Endometrial microvascular endothelial cells (primary cell): Measurements from ENCODE around the gene TSC22D1. TPM values are rescaled to one million over a fixed set of nuclear protein-coding genes. Genes with fewer than 3 reads are reported as not detected.
"Not testable (repeated sequence)": the region's sequence is repeated elsewhere in the genome, so short reads cannot be mapped to it uniquely, and the experiment has no call there.

Experiments
- in situ Hi-C: cut with HindIII; loops from 2 replicates; pipeline ENCODE4 v1.10.0; 2017; ENCODE audit warnings: low sequenced_read_pairs, low pct_unique_long_range_greater_than_20kb; ENCODE audit errors: inconsistent ontology term
- total RNA-seq: library from RNA; depleted of rRNA; stranded (reverse); fragments of >200 nt; gene quantifications from one replicate; pipeline ENCODE4 v1.2.3, GENCODE V29; 2015; ENCODE audit errors: inconsistent ontology term

Gene TSC22D1
- total RNA-seq, 1 donor from 2014 or later = 68.8 TPM

- in situ Hi-C loops = no loop called here
Measured at GRCh38 chr13:44574466-44574855, 1.7 kb downstream of the TSC22D1 start.

GRCh38 chr13:44573790-44574465, 2.2 kb downstream of the TSC22D1 start:
- in situ Hi-C loops = no loop called here

- in situ Hi-C loops = no loop called here
Measured at GRCh38 chr13:44573071-44573470, 3.1 kb downstream of the TSC22D1 start.

- in situ Hi-C loops = no loop called here
Measured at GRCh38 chr13:44566601-44567000, 9.5 kb downstream of the TSC22D1 start.

DNA sequence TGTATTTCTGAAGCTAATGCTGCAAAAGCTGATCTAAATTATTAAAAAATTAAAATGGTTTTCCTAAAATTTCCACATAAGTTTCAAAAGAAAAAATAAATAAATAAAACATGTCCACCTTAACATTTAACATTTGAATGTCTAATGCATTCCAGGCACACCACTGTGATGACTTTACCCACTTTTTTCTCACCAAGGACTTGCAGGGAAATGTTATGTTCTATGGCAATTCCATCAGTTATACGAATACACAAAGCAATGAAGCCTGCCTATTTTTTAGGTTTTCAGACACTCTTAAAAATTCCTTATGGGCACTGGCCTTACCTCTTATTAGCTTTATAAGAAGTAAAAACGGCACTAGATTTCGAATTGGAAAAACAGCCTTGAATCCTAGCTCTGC, 10.2 kb downstream of the TSC22D1 start:
- in situ Hi-C loops = no loop called here

DNA sequence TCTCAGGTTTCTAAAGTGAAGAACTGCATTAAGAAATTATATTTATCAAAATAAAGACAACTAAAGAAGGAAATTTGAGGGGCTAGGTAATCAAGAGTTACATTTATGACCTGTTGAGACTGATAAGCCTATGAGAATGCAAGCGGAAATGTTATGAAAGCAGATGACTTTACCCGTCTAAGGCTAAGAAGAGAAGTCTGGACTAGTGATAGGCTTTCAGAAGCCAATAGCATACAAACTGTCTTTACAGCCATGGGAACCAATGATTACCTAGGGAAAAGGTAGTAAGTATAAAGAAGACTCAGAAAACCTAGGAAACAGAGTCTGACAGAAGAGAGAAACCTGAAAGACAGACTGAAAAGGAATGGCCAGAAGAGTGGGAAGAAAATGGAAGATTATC, 11.2 kb downstream of the TSC22D1 start:
- in situ Hi-C loops = no loop called here

- in situ Hi-C loops = not testable (repeated sequence)
Measured at GRCh38 chr13:44562853-44563252, 13.3 kb downstream of the TSC22D1 start.

GRCh38 chr13:44561351-44561750, 14.8 kb downstream of the TSC22D1 start:
- in situ Hi-C loops = no loop called here

GRCh38 chr13:44557986-44558385, 18.1 kb downstream of the TSC22D1 start:
- in situ Hi-C loops = no loop called here

DNA sequence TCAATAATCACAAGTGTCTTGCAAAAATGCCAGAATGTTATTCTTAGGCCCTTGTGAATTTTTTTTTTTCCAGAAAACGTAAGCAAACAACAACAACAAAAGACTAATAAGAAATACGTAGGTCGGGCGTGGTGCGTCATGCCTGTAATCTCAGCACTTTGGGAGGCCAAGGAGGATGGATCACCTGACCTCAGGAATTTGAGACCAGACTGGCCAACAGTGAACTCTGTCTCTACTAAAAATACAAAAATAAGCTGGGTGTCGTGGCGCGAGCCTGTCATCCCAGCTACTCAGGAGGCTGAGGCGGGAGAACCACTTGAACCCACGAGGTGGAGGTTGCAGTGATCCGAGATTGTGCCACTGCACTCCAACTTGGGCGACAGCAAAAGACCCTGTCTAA, 20.9 kb downstream of the TSC22D1 start:
- in situ Hi-C loops = no loop called here

DNA sequence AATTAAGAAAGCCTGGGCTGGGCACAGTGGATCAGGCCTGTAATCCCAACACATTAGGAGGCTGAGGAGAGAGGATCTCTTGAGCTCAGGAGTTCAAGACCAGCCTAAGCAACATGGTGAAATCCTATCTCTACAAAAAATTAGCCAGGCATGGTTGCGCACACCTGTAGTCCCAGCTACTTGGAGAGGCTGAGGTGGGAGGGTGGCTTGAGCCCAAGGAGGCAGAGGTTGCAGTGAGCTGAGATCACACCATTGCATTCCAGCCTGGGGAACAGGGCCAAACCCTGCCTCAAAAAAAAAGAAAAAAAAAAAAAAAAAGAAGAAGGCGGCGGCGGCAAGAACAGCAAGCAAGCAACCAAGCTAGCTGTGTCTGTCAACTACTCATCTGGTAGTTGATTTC, 26.7 kb downstream of the TSC22D1 start:
- in situ Hi-C loops = no loop called here

- in situ Hi-C loops = no loop called here
Measured at GRCh38 chr13:44546164-44546563, 30.0 kb downstream of the TSC22D1 start.

- in situ Hi-C loops = no loop called here
Measured at GRCh38 chr13:44543369-44543768, 32.8 kb downstream of the TSC22D1 start.

- in situ Hi-C loops = no loop called here
Measured at GRCh38 chr13:44542361-44542760, 33.8 kb downstream of the TSC22D1 start.

GRCh38 chr13:44541601-44542000, 34.5 kb downstream of the TSC22D1 start:
- in situ Hi-C loops = no loop called here

DNA sequence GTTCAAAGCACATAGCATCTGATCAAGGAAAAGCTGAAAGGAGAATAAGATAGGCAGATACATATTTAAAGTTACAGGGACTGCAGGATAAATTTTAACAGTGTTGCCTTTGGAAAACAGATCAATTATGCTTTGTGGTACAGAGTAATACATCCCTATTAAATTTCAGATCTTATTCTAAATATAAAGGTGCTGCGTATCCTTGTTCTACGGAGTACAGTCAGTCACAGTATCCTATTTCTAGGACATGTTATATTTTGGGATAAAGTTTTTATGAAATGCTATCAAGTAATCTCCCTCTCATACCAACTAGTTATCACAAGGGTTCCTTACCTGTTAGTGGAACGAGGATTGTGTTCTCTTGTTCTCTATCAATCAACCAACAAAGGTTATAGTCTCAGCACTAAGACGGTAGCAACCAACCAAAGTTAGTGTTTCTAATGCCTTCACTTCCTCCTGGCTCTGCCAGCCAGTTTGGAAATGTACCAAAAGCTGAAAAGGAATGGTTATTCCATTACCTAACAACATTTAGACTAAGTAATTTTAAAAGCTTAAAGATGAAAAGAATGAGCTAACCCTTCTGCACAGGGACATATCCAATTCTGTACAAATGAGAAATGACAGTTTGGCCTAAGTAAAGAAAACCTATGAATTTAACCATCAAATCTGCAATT, 35.2 kb downstream of the TSC22D1 start:
- in situ Hi-C loops = no loop called here

GRCh38 chr13:44537248-44537647, 38.9 kb downstream of the TSC22D1 start:
- in situ Hi-C loops = no loop called here

- in situ Hi-C loops = no loop called here
Measured at GRCh38 chr13:44523146-44524015, 52.7 kb downstream of the TSC22D1 start.

GRCh38 chr13:44519642-44520041, 56.5 kb downstream of the TSC22D1 start:
- in situ Hi-C loops = no loop called here

- in situ Hi-C loops = no loop called here
Measured at GRCh38 chr13:44516771-44517170, 59.4 kb downstream of the TSC22D1 start.
